Measurements from ENCODE around the gene FGF14.

DNA sequence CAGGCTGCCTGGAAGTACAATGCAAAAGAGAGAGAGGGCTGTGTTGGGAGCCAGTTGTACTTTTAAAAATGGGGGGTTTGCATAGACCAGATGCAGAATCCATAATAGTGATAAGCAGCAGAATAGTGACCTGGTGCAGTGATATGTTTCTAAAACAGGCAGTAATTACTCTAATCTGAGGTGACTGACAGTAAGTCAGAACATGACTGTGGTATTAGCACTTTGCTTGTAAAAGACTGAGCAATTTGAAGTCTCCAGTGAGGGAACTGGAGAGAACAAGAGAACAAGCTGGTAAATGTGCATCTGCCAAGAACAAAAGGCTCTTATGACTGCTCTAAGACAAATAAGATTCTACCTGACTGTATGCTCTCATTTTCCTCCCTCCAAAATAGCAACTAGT, 565.9 kb downstream of the FGF14 start:
- TF ChIP-seq, protein P1, sequence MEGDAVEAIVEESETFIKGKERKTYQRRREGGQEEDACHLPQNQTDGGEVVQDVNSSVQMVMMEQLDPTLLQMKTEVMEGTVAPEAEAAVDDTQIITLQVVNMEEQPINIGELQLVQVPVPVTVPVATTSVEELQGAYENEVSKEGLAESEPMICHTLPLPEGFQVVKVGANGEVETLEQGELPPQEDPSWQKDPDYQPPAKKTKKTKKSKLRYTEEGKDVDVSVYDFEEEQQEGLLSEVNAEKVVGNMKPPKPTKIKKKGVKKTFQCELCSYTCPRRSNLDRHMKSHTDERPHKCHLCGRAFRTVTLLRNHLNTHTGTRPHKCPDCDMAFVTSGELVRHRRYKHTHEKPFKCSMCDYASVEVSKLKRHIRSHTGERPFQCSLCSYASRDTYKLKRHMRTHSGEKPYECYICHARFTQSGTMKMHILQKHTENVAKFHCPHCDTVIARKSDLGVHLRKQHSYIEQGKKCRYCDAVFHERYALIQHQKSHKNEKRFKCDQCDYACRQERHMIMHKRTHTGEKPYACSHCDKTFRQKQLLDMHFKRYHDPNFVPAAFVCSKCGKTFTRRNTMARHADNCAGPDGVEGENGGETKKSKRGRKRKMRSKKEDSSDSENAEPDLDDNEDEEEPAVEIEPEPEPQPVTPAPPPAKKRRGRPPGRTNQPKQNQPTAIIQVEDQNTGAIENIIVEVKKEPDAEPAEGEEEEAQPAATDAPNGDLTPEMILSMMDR (optimal IDR thresholded peaks at IDR 0.05 in 1 of 3, IDR thresholded peaks at IDR 0.05 in 1 of 3, conservative IDR thresholded peaks at IDR 0.05 in 1 of 3; ENCODE audit: extremely low read depth in 1 of 3, insufficient read depth in 2 of 3, low read length in 3 of 3), result no peak
- no peak for TF ChIP-seq EZH2 (IDR thresholded peaks at IDR 0.05; ENCODE audit: low read length)

All from keratinocyte (primary cell).